Loucy (cell line): ENCODE data around the gene JPH3.

Source experiments
- H2AFZ ChIP-seq: fragments of 200-600 bp; sonication (generic); 2 replicates; pipeline ENCODE4 v1.6.0; 2016; ENCODE audit warnings: antibody characterized with exemption, mild to moderate bottlenecking, low read length, moderate library complexity
- H3F3A ChIP-seq: fragments of 200-600 bp; 2 replicates; pipeline ENCODE4 v1.6.0; 2016; ENCODE audit warnings: antibody characterized with exemption, low read depth, mild to moderate bottlenecking
- H3K27me3 ChIP-seq: fragments of 200-600 bp; sonication (generic); 2 replicates; pipeline ENCODE4 v1.6.1; 2014; ENCODE audit warnings: low read length, mild to moderate bottlenecking; ENCODE audit not compliant: insufficient read depth, poor library complexity, severe bottlenecking
- H3K36me3 ChIP-seq: fragments of 200-600 bp; sonication (generic); 2 replicates; pipeline ENCODE4 v1.6.1; 2016; ENCODE audit warnings: low read length; ENCODE audit not compliant: insufficient read depth
- H3K4me1 ChIP-seq: fragments of 200-600 bp; sonication (generic); 2 replicates; pipeline ENCODE4 v1.5.1; 2014; ENCODE audit warnings: low read length, mild to moderate bottlenecking; ENCODE audit not compliant: insufficient read depth, poor library complexity, severe bottlenecking
- H3K4me2 ChIP-seq: fragments of 200-600 bp; sonication (generic); 2 replicates; pipeline ENCODE4 v1.6.0; 2014; ENCODE audit warnings: antibody characterized with exemption, low read length, low read depth, mild to moderate bottlenecking; ENCODE audit not compliant: poor library complexity, severe bottlenecking
- H3K4me3 ChIP-seq: fragments of 200-600 bp; sonication (generic); 2 replicates; pipeline ENCODE4 v1.5.1; 2014; ENCODE audit warnings: low read length, mild to moderate bottlenecking, mixed read lengths; ENCODE audit not compliant: poor library complexity, severe bottlenecking
- H3K79me2 ChIP-seq: fragments of 200-600 bp; sonication (generic); 2 replicates; pipeline ENCODE4 v1.6.1; 2014; ENCODE audit warnings: low read length; ENCODE audit not compliant: insufficient read depth
- H3K9ac ChIP-seq: fragments of 200-600 bp; sonication (generic); 2 replicates; pipeline ENCODE4 v1.6.0; 2014; ENCODE audit warnings: mild to moderate bottlenecking, low read depth, low read length, moderate library complexity; ENCODE audit not compliant: poor library complexity, severe bottlenecking
- H3K9me2 ChIP-seq: fragments of 200-600 bp; sonication (generic); replicated peaks from 2 replicates; pipeline ENCODE4 v1.6.1; 2016; ENCODE audit warnings: low read depth, low read length, mixed read lengths
- H3K9me3 ChIP-seq: fragments of 200-600 bp; sonication (generic); 2 replicates; pipeline ENCODE4 v1.6.1; 2014; ENCODE audit warnings: mild to moderate bottlenecking, antibody characterized with exemption, low read length, low read depth; ENCODE audit not compliant: insufficient read depth
- H4K20me1 ChIP-seq: fragments of 200-600 bp; sonication (generic); 2 replicates; pipeline ENCODE4 v1.6.0; 2014; ENCODE audit warnings: antibody characterized with exemption, low read length, mild to moderate bottlenecking; ENCODE audit not compliant: insufficient read depth, poor library complexity, severe bottlenecking
- EZH2phosphoT487 ChIP-seq: fragments of 200-600 bp; IDR thresholded peaks from 2 replicates; pipeline ENCODE4 v1.6.1; 2018; ENCODE audit warnings: antibody characterized with exemption, mild to moderate bottlenecking, moderate library complexity, borderline replicate concordance
- TF ChIP-seq, protein P1 (sequence below): fragments of 200-600 bp; sonication (generic); conservative IDR thresholded peaks from 2 replicates; pipeline ENCODE4 v1.5.1; 2014; ENCODE audit warnings: mild to moderate bottlenecking, antibody characterized with exemption, low read length

The JPH3 gene

DNA sequence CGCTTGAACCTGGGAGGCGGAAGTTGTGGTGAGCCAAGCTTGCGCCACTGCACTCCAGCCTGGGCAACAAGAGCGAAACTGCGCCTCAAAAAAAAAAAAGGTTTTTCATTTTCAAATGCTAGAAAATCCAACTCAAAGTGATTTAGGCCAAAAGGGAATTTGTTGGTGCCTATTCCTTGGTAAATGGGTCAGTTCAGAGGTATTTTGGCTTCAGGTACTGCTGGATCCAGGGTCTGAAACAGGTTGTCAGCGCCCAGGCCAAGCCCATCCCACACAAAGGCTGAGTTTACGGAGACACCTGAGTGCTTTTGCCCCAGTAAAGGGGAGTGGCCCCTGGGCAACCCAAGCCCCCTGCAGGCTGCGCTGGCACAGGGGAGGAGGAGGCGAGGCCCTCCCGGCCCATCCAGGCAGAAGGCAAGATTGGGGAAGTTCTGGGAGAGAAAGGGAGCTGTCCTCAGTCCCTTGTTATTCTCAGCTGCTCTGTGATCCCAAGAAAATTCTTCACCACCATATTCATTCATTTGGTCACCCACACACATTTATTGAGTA is 8.5 kb upstream of the JPH3 start:
- H3K4me2 ChIP-seq: no peak overlapping the region
- TF ChIP-seq, protein P1, sequence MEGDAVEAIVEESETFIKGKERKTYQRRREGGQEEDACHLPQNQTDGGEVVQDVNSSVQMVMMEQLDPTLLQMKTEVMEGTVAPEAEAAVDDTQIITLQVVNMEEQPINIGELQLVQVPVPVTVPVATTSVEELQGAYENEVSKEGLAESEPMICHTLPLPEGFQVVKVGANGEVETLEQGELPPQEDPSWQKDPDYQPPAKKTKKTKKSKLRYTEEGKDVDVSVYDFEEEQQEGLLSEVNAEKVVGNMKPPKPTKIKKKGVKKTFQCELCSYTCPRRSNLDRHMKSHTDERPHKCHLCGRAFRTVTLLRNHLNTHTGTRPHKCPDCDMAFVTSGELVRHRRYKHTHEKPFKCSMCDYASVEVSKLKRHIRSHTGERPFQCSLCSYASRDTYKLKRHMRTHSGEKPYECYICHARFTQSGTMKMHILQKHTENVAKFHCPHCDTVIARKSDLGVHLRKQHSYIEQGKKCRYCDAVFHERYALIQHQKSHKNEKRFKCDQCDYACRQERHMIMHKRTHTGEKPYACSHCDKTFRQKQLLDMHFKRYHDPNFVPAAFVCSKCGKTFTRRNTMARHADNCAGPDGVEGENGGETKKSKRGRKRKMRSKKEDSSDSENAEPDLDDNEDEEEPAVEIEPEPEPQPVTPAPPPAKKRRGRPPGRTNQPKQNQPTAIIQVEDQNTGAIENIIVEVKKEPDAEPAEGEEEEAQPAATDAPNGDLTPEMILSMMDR: no peak
- no peak for TF ChIP-seq EZH2phosphoT487
- H3F3A ChIP-seq: no peaks in the 10 kb centered on the region
- H3K4me3 ChIP-seq: no peak overlapping the region
- H3K36me3 ChIP-seq: no peaks in the 10 kb centered on the region
- H3K79me2 ChIP-seq: no peaks in the 10 kb centered on the region
- H3K9me2 ChIP-seq: no peaks in the 10 kb centered on the region
- H3K9me3 ChIP-seq: no peaks in the 10 kb centered on the region
- H3K27me3 ChIP-seq: no peaks in the 10 kb centered on the region
- no peak overlapping the region for H2AFZ ChIP-seq
- H3K4me1 ChIP-seq: no peaks in the 10 kb centered on the region
- no peak overlapping the region for H3K9ac ChIP-seq
- no peaks in the 10 kb centered on the region for H4K20me1 ChIP-seq

DNA sequence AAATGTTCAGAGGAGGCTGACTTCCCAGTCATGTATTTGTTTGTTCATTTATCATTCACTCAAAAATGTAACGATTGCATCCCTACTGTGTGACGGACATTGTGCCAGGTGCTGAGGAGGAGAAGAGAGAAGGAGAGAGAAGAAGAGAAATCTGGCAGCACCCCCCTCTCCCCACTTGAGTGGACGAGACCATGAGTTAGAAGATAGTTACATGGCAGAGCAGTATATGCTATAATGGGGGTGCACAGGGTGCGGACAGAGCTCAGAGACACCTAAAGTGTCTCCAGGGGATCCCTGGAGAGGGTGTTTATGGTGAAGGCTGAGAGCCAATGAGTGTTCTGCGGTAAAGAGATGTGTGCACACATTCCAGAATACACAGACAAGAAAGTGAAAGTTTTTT is 6.6 kb upstream of the JPH3 start:
- Histone ChIP-seq H4K20me1 (no peaks in the 10 kb centered on the region), H3K4me3 (no peak overlapping the region), H3F3A (no peaks in the 10 kb centered on the region), H3K9ac (no peak overlapping the region), H3K9me2 (no peaks in the 10 kb centered on the region), H3K9me3 (no peaks in the 10 kb centered on the region), H2AFZ (no peak overlapping the region), H3K4me2 (no peak overlapping the region), H3K27me3 (no peaks in the 10 kb centered on the region), H3K79me2 (no peaks in the 10 kb centered on the region), H3K4me1 (no peaks in the 10 kb centered on the region), H3K36me3 (no peaks in the 10 kb centered on the region)
- TF ChIP-seq EZH2phosphoT487: no peak
- TF ChIP-seq, protein P1: no peak

DNA sequence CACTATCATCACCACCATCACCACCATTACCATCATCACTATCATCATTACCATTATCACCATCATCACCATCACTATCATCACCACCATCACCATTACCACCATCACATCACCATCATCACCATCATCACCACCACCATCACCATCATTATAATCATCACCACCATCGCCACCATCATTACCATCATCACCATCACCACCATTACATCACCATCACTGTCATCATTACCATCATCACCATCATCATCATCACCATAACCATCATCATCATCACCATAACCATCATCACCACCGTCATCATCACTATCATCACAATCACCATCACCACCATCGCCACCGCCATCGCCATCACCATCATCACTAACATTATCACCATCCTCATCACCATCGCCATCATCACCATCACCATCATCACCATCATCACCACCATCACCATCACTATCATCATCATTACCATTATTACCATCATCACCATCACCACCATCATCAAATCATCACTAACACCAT is 4.9 kb upstream of the JPH3 start:
- Histone ChIP-seq H3K9ac (no peak overlapping the region), H2AFZ (no peak overlapping the region), H3K9me2 (no peaks in the 10 kb centered on the region), H3K79me2 (no peaks in the 10 kb centered on the region), H4K20me1 (no peaks in the 10 kb centered on the region), H3K9me3 (no peaks in the 10 kb centered on the region), H3K4me3 (no peak overlapping the region), H3F3A (no peaks in the 10 kb centered on the region), H3K27me3 (no peaks in the 10 kb centered on the region), H3K36me3 (no peaks in the 10 kb centered on the region), H3K4me2 (no peak overlapping the region), H3K4me1 (no peaks in the 10 kb centered on the region)
- TF ChIP-seq, protein P1: no peak
- no peak for TF ChIP-seq EZH2phosphoT487
